HepG2 (cell line): ENCODE results near the gene EFNB1. TPM values are rescaled to one million over a fixed set of nuclear protein-coding genes. Genes with fewer than 3 reads are reported as not detected.

ENCODE experiments used
- ATAC-seq: fragments of 200-7000 bp; cut with Tn5 transposase; 3 replicates; pipeline ENCODE4 v1.9.1; 2020; ENCODE audit warnings: mild to moderate bottlenecking, moderate library complexity
- BruUV-seq: library from RNA; stranded (reverse); fragments of 400-500 nt; replicated peaks from 2 replicates; lab custom pipeline; 2021; lab: Mats Ljungman, UMichigan
- CTCF ChIA-PET: fragments of 300-600 bp; formaldehyde crosslinking; extraction: SDS; loops from one replicate; lab custom pipeline; 2021; ENCODE audit warnings: low total read pairs, inconsistent platforms, low intra/inter-chr PET ratio; lab: Yijun Ruan, JAX
- POLR2A ChIA-PET: fragments of 350-600 bp; sonication (Branson Sonifier 250); formaldehyde crosslinking; loops from one replicate; lab custom pipeline; 2020; ENCODE audit warnings: antibody characterized with exemption, inconsistent platforms; lab: Yijun Ruan, JAX
- DNase-seq: peaks from one replicate; pipeline ENCODE4 v3.0.0-alpha.2; 2015; ENCODE audit warnings: low spot score
- FAIRE-seq: peaks from 3 replicates; lab custom pipeline; 2011; peaks lifted over from hg19 to GRCh38; lab: Jason Lieb, UNC
- H2AFZ ChIP-seq: one replicate; pipeline ENCODE4 v1.6.1; 2011; ENCODE audit warnings: low read length, inconsistent platforms
- H3K27ac ChIP-seq: fragments of 300-600 bp; 3 replicates; pipeline ENCODE4 v1.8.0; 2011; ENCODE audit warnings: mixed run types, mild to moderate bottlenecking, mixed read lengths, low read length, inconsistent platforms; ENCODE audit not compliant: insufficient read depth; ENCODE audit errors: extremely low read length
- H3K27me3 ChIP-seq, 2 experiments: fragments of 200-600 bp in 1 of 2; 2 replicates in 1 of 2; 3 replicates in 1 of 2; pipeline versions ENCODE4 v1.6.0 to v1.8.0; 2011; ENCODE audit warnings: low read length in 2 of 2, mild to moderate bottlenecking in 2 of 2, moderate library complexity in 2 of 2, inconsistent platforms in 1 of 2; ENCODE audit not compliant: insufficient read depth in 2 of 2, control insufficient read depth in 1 of 2
- H3K36me3 ChIP-seq, 2 experiments: fragments of 200-600 bp in 1 of 2; replicated peaks in 1 of 2; 2 replicates in 1 of 2; 3 replicates in 1 of 2; pipeline versions ENCODE4 v1.5.1 to v1.8.0; 2011; ENCODE audit warnings: low read length in 2 of 2, inconsistent platforms in 1 of 2; ENCODE audit not compliant: insufficient read depth in 2 of 2, control insufficient read depth in 1 of 2
- H3K4me1 ChIP-seq: 2 replicates; pipeline ENCODE4 v1.5.1; 2012; ENCODE audit warnings: low read length, inconsistent platforms; ENCODE audit not compliant: insufficient read depth
- H3K4me2 ChIP-seq: 2 replicates; pipeline ENCODE4 v1.6.0; 2011; ENCODE audit warnings: low read depth, low read length, inconsistent platforms
- H3K4me3 ChIP-seq, 3 experiments: fragments of 200-600 bp in 1 of 3; sonication (generic), shearing (Covaris generic) in 1 of 3; replicated peaks in 1 of 3; 2 replicates each; pipeline ENCODE4 v1.5.1; 2011 to 2016; ENCODE audit warnings: low read length in 3 of 3, inconsistent platforms in 2 of 3, low read depth in 2 of 3, mild to moderate bottlenecking in 2 of 3, control low read depth in 1 of 3, mixed read lengths in 1 of 3; ENCODE audit not compliant: insufficient read depth in 1 of 3
- H3K79me2 ChIP-seq: one replicate; pipeline ENCODE4 v1.6.1; 2011; ENCODE audit warnings: low read length, inconsistent platforms; ENCODE audit not compliant: insufficient read depth
- H3K9ac ChIP-seq: 2 replicates; pipeline ENCODE4 v1.6.0; 2011; ENCODE audit warnings: mild to moderate bottlenecking, low read depth, low read length, inconsistent platforms; ENCODE audit not compliant: insufficient read depth
- H3K9me3 ChIP-seq: 2 replicates; pipeline ENCODE4 v1.5.1; 2012; ENCODE audit warnings: mild to moderate bottlenecking, low read length
- H4K20me1 ChIP-seq: 2 replicates; pipeline ENCODE4 v1.6.0; 2011; ENCODE audit warnings: inconsistent platforms, mild to moderate bottlenecking, low read length, moderate library complexity; ENCODE audit not compliant: insufficient read depth
- CBX1 ChIP-seq: IDR thresholded peaks from one replicate; pipeline ENCODE4 v1.6.1; 2016; ENCODE audit warnings: antibody characterized with exemption, low read depth
- EEA1 ChIP-seq: sonication (generic); formaldehyde crosslinking; IDR thresholded peaks from 2 replicates; pipeline ENCODE4 v1.5.1; 2020; ENCODE audit warnings: mild to moderate bottlenecking, missing genetic modification reagents, borderline replicate concordance
- ERF ChIP-seq: IDR thresholded peaks from 2 replicates; pipeline ENCODE4 v1.6.1; 2018; ENCODE audit warnings: missing biosample characterization, missing genetic modification reagents
- ETV5 ChIP-seq: IDR thresholded peaks from 2 replicates; pipeline ENCODE4 v1.6.1; 2018; ENCODE audit warnings: missing biosample characterization, missing genetic modification reagents, inconsistent platforms, borderline replicate concordance
- FOXA1 ChIP-seq, 2 experiments: fragments of 450-650 bp in 1 of 2; sonication (generic) in 1 of 2; formaldehyde crosslinking in 1 of 2; IDR thresholded peaks; 2 replicates each; pipeline versions ENCODE4 v1.4.0 to v1.6.1; 2016 to 2020; ENCODE audit warnings: missing genetic modification reagents in 1 of 2
- HCFC1 ChIP-seq: fragments of 150-350 bp; IDR thresholded peaks from 2 replicates; pipeline ENCODE4 v1.6.1; 2014; ENCODE audit warnings: low read depth, low read length
- KMT2A ChIP-seq: sonication (generic); formaldehyde crosslinking; IDR thresholded peaks from 2 replicates; pipeline ENCODE4 v1.4.0; 2020; ENCODE audit warnings: missing genetic modification reagents
- NFE2L1 ChIP-seq: sonication (generic); formaldehyde crosslinking; IDR thresholded peaks from 2 replicates; pipeline ENCODE4 v1.4.0; 2020; ENCODE audit warnings: missing genetic modification reagents, mild to moderate bottlenecking, borderline replicate concordance
- NFRKB ChIP-seq: fragments of 450-650 bp; IDR thresholded peaks from 2 replicates; pipeline ENCODE4 v1.6.1; 2017
- ZBTB42 ChIP-seq: sonication (generic); formaldehyde crosslinking; IDR thresholded peaks from 2 replicates; pipeline ENCODE4 v1.5.0; 2020; ENCODE audit warnings: mild to moderate bottlenecking, missing genetic modification reagents
- ZFP41 ChIP-seq: sonication (generic); formaldehyde crosslinking; IDR thresholded peaks from 2 replicates; pipeline ENCODE4 v1.4.0; 2020; ENCODE audit warnings: mild to moderate bottlenecking, missing genetic modification reagents, borderline replicate concordance
- ZNF232 ChIP-seq: sonication (generic); formaldehyde crosslinking; IDR thresholded peaks from 2 replicates; pipeline ENCODE4 v1.4.0; 2020; ENCODE audit warnings: missing genetic modification reagents, borderline replicate concordance
- ZNF234 ChIP-seq: sonication (generic); formaldehyde crosslinking; conservative IDR thresholded peaks from 2 replicates; pipeline ENCODE4 v1.5.1; 2020; ENCODE audit warnings: mild to moderate bottlenecking, missing genetic modification reagents
- ZNF724P ChIP-seq: sonication (generic); formaldehyde crosslinking; IDR thresholded peaks from 2 replicates; pipeline ENCODE4 v1.8.0; 2022; ENCODE audit warnings: missing genetic modification reagents, borderline replicate concordance
- ZSCAN20 ChIP-seq: sonication (generic); formaldehyde crosslinking; IDR thresholded peaks from 2 replicates; pipeline ENCODE4 v1.4.0; 2020; ENCODE audit warnings: missing genetic modification reagents, mild to moderate bottlenecking, borderline replicate concordance
- WGBS: methylation state at CpG from one replicate; pipeline ENCODE4 v1.1.6; 2017; ENCODE audit warnings: low lambda C conversion rate; 5-methylcytosine and 5-hydroxymethylcytosine counted together
- in situ Hi-C: cut with HindIII; loops from 2 replicates; pipeline ENCODE4 v1.10.0; 2017; ENCODE audit warnings: low pct_unique_long_range_greater_than_20kb; ENCODE audit not compliant: extremely low pct_ligation_motif_present
- intact Hi-C: fragments of 100-400 bp; cut with micrococcal nuclease; formaldehyde crosslinking; loops from one replicate; pipeline ENCODE4 v1.10.0; 2022; ENCODE audit not compliant: unreplicated experiment
- polyA plus RNA-seq, 8 experiments: library from polyadenylated mRNA; depleted of rRNA in 3 of 8; stranded (reverse) in 7 of 8; unstranded in 1 of 8; fragments of >200 nt; fragmentation: Illumina TruSeq in 4 of 8; extraction: Trizol in 4 of 8; gene quantifications; 2 replicates each; pipeline versions ENCODE4 v1.2.1 to v1.2.3, GENCODE V29; 2011 to 2016; ENCODE audit warnings: low read depth in 4 of 8, missing spikeins in 1 of 8, mixed read lengths in 1 of 8; ENCODE audit not compliant: insufficient read depth in 1 of 8
- total RNA-seq, 5 experiments: library from RNA; depleted of rRNA; stranded (reverse); fragments of >200 nt; fragmentation: Illumina TruSeq; extraction: Trizol; gene quantifications; 2 replicates each; pipeline ENCODE4 v1.2.3, GENCODE V29; 2016; ENCODE audit warnings: low read depth in 1 of 5
- TF ChIP-seq, protein P1 (sequence below): sonication (generic); formaldehyde crosslinking; IDR thresholded peaks from 2 replicates; pipeline ENCODE4 v1.4.0; 2020; ENCODE audit warnings: mild to moderate bottlenecking, missing genetic modification reagents
- TF ChIP-seq, protein P2 (sequence below): sonication (generic); formaldehyde crosslinking; IDR thresholded peaks from 2 replicates; pipeline ENCODE4 v1.5.1; 2020; ENCODE audit warnings: mild to moderate bottlenecking, missing genetic modification reagents, borderline replicate concordance

Gene EFNB1
- total and polyA plus RNA-seq, 2 of the 13 experiments (the other 11 are each of a cell fraction or from before 2014, with no cell fraction given) = 4.0 to 4.1 TPM

DNA sequence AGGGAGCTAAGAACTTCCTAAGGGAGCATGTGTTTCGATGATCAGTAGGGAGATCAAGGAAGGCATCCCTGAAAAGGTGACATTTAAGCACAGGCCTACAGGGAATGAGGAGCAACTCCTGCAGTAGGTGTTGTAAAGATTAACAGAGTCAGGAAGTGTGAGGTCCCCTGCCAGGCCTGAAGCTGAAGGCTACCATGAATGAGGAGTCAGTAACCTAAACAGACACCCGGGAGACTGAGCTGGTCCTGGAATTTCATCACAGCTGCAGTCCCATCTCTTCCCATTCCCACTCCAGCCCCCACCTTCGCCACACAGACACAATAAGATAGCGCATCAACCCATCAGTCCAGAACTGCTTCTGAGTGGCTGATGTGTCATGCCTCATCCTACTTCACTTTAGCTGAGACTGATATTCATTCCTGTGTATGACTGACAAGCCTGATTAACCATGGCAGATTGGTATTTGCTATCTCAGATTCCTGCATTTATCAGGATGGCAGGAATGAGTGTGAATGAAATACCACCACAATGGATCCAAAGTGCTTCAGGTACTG lies 27.0 kb upstream of the EFNB1 start:
- ATAC-seq (no peak), DNase-seq (no peak), FAIRE-seq (no peak)
- BruUV-seq = no TSS peak
- no peak overlapping the region for H2AFZ ChIP-seq
- H3K36me3 ChIP-seq = no peaks in the 10 kb centered on the region
- H3K9me3 ChIP-seq = no peaks in the 10 kb centered on the region
- CTCF ChIA-PET = no interaction called here
- in situ Hi-C loops (no loop called here), intact Hi-C loops (loop anchor here (10.0 kb wide), 1 partner anchor 617 kb away; no protein-coding TSS in a partner anchor)
- no peak overlapping the region for H3K4me2 ChIP-seq
- H3K79me2 ChIP-seq = no peaks in the 10 kb centered on the region
- no peaks in the 10 kb centered on the region for H3K4me1 ChIP-seq
- H3K27ac ChIP-seq = no peak overlapping the region
- no peak overlapping the region for H3K9ac ChIP-seq
- no peak overlapping the region for H3K4me3 ChIP-seq
- no peaks in the 10 kb centered on the region for H3K27me3 ChIP-seq
- H4K20me1 ChIP-seq = no peaks in the 10 kb centered on the region
- WGBS = 9% methylated on average over 3 of the region's 4 CpGs
- POLR2A ChIA-PET = no interaction called here
- TF ChIP-seq, protein P1, sequence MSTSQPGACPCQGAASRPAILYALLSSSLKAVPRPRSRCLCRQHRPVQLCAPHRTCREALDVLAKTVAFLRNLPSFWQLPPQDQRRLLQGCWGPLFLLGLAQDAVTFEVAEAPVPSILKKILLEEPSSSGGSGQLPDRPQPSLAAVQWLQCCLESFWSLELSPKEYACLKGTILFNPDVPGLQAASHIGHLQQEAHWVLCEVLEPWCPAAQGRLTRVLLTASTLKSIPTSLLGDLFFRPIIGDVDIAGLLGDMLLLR = no peak
- TF ChIP-seq ZSCAN20 (CRISPR knock-in tag) (no peak), KMT2A (no peak), CBX1 (no peak), ETV5 (CRISPR knock-in tag) (no peak), ZNF234 (CRISPR knock-in tag) (no peak), HCFC1 (no peak), EEA1 (CRISPR knock-in tag) (no peak), NFRKB (no peak), ZFP41 (CRISPR knock-in tag) (no peak), NFE2L1 (CRISPR knock-in tag) (no peak), ZNF232 (CRISPR knock-in tag) (no peak), ZBTB42 (CRISPR knock-in tag) (no peak), ERF (CRISPR knock-in tag) (no peak), ZNF724P (CRISPR knock-in tag) (no peak), FOXA1 (IDR thresholded peaks at IDR 0.05) (no peak), FOXA1 (CRISPR knock-in tag; IDR thresholded peaks at IDR 0.05) (no peak)
- TF ChIP-seq, protein P2, sequence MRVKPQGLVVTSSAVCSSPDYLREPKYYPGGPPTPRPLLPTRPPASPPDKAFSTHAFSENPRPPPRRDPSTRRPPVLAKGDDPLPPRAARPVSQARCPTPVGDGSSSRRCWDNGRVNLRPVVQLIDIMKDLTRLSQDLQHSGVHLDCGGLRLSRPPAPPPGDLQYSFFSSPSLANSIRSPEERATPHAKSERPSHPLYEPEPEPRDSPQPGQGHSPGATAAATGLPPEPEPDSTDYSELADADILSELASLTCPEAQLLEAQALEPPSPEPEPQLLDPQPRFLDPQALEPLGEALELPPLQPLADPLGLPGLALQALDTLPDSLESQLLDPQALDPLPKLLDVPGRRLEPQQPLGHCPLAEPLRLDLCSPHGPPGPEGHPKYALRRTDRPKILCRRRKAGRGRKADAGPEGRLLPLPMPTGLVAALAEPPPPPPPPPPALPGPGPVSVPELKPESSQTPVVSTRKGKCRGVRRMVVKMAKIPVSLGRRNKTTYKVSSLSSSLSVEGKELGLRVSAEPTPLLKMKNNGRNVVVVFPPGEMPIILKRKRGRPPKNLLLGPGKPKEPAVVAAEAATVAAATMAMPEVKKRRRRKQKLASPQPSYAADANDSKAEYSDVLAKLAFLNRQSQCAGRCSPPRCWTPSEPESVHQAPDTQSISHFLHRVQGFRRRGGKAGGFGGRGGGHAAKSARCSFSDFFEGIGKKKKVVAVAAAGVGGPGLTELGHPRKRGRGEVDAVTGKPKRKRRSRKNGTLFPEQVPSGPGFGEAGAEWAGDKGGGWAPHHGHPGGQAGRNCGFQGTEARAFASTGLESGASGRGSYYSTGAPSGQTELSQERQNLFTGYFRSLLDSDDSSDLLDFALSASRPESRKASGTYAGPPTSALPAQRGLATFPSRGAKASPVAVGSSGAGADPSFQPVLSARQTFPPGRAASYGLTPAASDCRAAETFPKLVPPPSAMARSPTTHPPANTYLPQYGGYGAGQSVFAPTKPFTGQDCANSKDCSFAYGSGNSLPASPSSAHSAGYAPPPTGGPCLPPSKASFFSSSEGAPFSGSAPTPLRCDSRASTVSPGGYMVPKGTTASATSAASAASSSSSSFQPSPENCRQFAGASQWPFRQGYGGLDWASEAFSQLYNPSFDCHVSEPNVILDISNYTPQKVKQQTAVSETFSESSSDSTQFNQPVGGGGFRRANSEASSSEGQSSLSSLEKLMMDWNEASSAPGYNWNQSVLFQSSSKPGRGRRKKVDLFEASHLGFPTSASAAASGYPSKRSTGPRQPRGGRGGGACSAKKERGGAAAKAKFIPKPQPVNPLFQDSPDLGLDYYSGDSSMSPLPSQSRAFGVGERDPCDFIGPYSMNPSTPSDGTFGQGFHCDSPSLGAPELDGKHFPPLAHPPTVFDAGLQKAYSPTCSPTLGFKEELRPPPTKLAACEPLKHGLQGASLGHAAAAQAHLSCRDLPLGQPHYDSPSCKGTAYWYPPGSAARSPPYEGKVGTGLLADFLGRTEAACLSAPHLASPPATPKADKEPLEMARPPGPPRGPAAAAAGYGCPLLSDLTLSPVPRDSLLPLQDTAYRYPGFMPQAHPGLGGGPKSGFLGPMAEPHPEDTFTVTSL = no peak
